Epithelial cell of proximal tubule (primary cell): Measurements from ENCODE around the gene SERBP1. TPM values are rescaled to one million over a fixed set of nuclear protein-coding genes. Genes with fewer than 3 reads are reported as not detected.

ENCODE experiments used
- DNase-seq: peaks from one replicate; pipeline ENCODE4 v3.0.0-alpha.2; 2011; ENCODE audit warnings: low read depth
- H3K4me3 ChIP-seq: 2 replicates; pipeline ENCODE4 v1.5.1; 2011; ENCODE audit warnings: low read depth, mild to moderate bottlenecking, low read length
- total RNA-seq: library from RNA; depleted of rRNA; stranded (reverse); fragments of >200 nt; gene quantifications from 2 replicates; pipeline ENCODE4 v1.2.3, GENCODE V29; 2015
- TF ChIP-seq, protein P1 (sequence below): conservative IDR thresholded peaks from 2 replicates; pipeline ENCODE4 v1.5.1; 2012; ENCODE audit warnings: low read depth, mild to moderate bottlenecking, low read length

The SERBP1 gene
- total RNA-seq, 1 donor from 2014 or later = 307 TPM

DNA sequence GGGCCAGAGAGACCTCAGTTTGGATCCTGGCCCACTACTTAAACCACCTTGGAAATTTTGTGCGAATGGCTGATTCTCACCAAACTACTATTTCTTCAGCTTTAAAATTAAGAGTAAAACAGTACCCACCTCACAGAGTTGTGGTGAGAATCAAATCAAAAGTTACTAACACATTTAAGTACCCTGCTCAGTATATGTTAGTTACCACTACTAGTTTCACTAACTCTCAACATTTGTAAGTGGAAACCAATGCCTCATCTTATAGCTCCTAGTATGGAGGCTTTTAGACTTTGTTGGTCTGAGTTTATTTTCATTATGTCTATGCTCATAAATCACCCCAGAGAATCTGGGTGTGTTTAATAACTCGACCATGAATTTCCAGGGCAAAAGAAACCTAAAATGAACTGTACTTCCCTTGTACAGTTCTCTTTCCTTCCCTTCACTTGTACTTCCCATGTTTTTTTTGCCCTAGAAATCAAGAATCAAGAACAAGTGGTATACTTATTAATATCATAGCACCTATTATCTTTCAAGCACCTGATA, 11.6 kb upstream of the SERBP1 start:
- TF ChIP-seq, protein P1, sequence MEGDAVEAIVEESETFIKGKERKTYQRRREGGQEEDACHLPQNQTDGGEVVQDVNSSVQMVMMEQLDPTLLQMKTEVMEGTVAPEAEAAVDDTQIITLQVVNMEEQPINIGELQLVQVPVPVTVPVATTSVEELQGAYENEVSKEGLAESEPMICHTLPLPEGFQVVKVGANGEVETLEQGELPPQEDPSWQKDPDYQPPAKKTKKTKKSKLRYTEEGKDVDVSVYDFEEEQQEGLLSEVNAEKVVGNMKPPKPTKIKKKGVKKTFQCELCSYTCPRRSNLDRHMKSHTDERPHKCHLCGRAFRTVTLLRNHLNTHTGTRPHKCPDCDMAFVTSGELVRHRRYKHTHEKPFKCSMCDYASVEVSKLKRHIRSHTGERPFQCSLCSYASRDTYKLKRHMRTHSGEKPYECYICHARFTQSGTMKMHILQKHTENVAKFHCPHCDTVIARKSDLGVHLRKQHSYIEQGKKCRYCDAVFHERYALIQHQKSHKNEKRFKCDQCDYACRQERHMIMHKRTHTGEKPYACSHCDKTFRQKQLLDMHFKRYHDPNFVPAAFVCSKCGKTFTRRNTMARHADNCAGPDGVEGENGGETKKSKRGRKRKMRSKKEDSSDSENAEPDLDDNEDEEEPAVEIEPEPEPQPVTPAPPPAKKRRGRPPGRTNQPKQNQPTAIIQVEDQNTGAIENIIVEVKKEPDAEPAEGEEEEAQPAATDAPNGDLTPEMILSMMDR = no peak
- no peak overlapping the region for H3K4me3 ChIP-seq
- no peak for DNase-seq

DNA sequence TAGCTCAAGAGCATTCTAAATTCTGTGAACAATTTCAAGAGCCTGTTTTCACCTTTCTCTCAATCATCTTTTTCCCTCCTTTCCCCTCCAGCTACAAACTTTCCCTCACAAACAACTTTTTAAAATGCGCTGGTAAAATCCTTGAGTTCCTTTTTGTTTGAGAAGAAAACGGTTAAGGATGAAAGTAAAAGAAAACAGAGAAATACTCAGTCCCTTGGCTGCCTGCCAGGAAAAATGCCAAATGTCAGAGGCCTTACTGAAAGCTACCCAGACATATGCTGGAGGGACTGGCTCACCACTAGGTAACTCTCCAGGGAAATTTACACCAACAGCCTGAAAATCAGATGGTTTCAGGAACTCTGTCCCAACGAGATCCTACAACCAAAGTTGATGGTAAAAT, 11.0 kb upstream of the SERBP1 start:
- H3K4me3 ChIP-seq = no peak overlapping the region
- TF ChIP-seq, protein P1 = no peak
- no peak for DNase-seq

- H3K4me3 ChIP-seq = no peak overlapping the region
- DNase-seq = no peak
- TF ChIP-seq, protein P1 = no peak
Measured at GRCh38 chr1:67440339-67440738, 10.1 kb upstream of the SERBP1 start.

GRCh38 chr1:67439277-67440029, 9.3 kb upstream of the SERBP1 start:
- H3K4me3 ChIP-seq = no peak overlapping the region
- DNase-seq = no peak
- TF ChIP-seq, protein P1 = no peak

GRCh38 chr1:67437961-67438360, 7.8 kb upstream of the SERBP1 start:
- TF ChIP-seq, protein P1 = no peak
- DNase-seq = no peak
- H3K4me3 ChIP-seq = no peak overlapping the region

GRCh38 chr1:67436511-67437055, 6.4 kb upstream of the SERBP1 start:
- DNase-seq = no peak
- TF ChIP-seq, protein P1 = no peak
- no peak overlapping the region for H3K4me3 ChIP-seq

DNA sequence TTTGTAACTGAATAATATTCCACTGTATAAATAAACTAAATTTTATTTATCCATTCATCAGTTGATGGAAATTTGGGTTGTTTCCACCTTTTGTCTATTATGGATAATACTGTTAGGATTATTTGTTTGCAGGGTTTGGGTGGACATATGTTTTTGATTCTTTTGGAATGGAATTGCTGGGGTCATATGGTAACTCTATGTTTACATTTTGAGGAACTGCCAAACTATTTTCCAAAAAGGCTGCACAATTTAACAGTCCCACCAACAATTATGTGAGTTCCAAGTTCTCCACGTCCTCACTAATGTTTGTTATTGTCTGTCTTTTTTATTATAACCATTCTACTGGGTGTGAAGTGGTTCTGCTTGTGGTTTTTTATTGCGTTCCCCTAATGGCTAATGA, 4.3 kb upstream of the SERBP1 start:
- TF ChIP-seq, protein P1 = no peak
- no peak overlapping the region for H3K4me3 ChIP-seq
- DNase-seq = no peak
